Bronchial epithelial cell (primary cell): ENCODE results near the gene MAPK4. TPM values are rescaled to one million over a fixed set of nuclear protein-coding genes. Genes with fewer than 3 reads are reported as not detected.

Experiments used
- DNase-seq: peaks from one replicate; pipeline ENCODE4 v3.0.0-alpha.2; 2010; ENCODE audit warnings: low read depth
- FAIRE-seq: peaks from 2 replicates; lab custom pipeline; 2011; peaks lifted over from hg19 to GRCh38; lab: Jason Lieb, UNC
- H3K27me3 ChIP-seq: 2 replicates; pipeline ENCODE4 v1.5.1; 2011; ENCODE audit warnings: low read length; ENCODE audit not compliant: control insufficient read depth, insufficient read depth
- H3K36me3 ChIP-seq: 2 replicates; pipeline ENCODE4 v1.5.1; 2011; ENCODE audit warnings: low read length; ENCODE audit not compliant: control insufficient read depth, insufficient read depth
- H3K4me3 ChIP-seq: 2 replicates; pipeline ENCODE4 v1.5.1; 2011; ENCODE audit warnings: mild to moderate bottlenecking, low read depth, low read length, control low read depth
- CTCF ChIP-seq: IDR thresholded peaks from 2 replicates; pipeline ENCODE4 v1.5.1; 2011; ENCODE audit warnings: mild to moderate bottlenecking, moderate library complexity, low read length, control low read depth, inconsistent platforms; ENCODE audit not compliant: insufficient read depth, severe bottlenecking
- total RNA-seq: library from RNA; depleted of rRNA; stranded (reverse); fragments of >200 nt; gene quantifications from 2 replicates; pipeline ENCODE4 v1.2.1, GENCODE V29; 2014

Gene MAPK4
- total RNA-seq, 1 donor from 2014 or later, result not detected

- FAIRE-seq (no peak), DNase-seq (no peak)
These were observed 127.6 kb downstream of the MAPK4 start for GRCh38 chr18:50687491-50687890.

GRCh38 chr18:50689578-50689977, 129.7 kb downstream of the MAPK4 start:
- Histone ChIP-seq H3K27me3 (peaks cover 3% of the 10 kb centered on the region), H3K4me3 (no peak overlapping the region), H3K36me3 (no peaks in the 10 kb centered on the region)
- FAIRE-seq (no peak), DNase-seq (no peak)
- TF ChIP-seq CTCF, result no peak

More at GRCh38 chr18:50687491-50687890, 127.6 kb downstream of the MAPK4 start:
- no peaks in the 10 kb centered on the region for H3K36me3 ChIP-seq
- H3K4me3 ChIP-seq, result no peak overlapping the region
- H3K27me3 ChIP-seq, result peaks cover 3% of the 10 kb centered on the region
- no peak for TF ChIP-seq CTCF

GRCh38 chr18:50694147-50694546, 134.3 kb downstream of the MAPK4 start:
- TF ChIP-seq CTCF, result no peak
- H3K4me3 ChIP-seq, result no peak overlapping the region
- H3K27me3 ChIP-seq, result no peaks in the 10 kb centered on the region
- no peaks in the 10 kb centered on the region for H3K36me3 ChIP-seq
- FAIRE-seq (no peak), DNase-seq (no peak)

- no peaks in the 10 kb centered on the region for H3K36me3 ChIP-seq
- FAIRE-seq, result no peak
These were observed 135.7 kb downstream of the MAPK4 start for GRCh38 chr18:50695431-50696176.

GRCh38 chr18:50696436-50696835, 136.5 kb downstream of the MAPK4 start:
- DNase-seq (no peak), FAIRE-seq (no peak)
- no peak overlapping the region for H3K4me3 ChIP-seq
- H3K27me3 ChIP-seq, result no peaks in the 10 kb centered on the region
- no peak for TF ChIP-seq CTCF
- H3K36me3 ChIP-seq, result no peaks in the 10 kb centered on the region

More at GRCh38 chr18:50695431-50696176, 135.7 kb downstream of the MAPK4 start:
- Histone ChIP-seq H3K27me3 (no peaks in the 10 kb centered on the region), H3K4me3 (no peak overlapping the region)
- TF ChIP-seq CTCF, result no peak
- no peak for DNase-seq
